ENCODE data around the gene PHAF1.

DNA sequence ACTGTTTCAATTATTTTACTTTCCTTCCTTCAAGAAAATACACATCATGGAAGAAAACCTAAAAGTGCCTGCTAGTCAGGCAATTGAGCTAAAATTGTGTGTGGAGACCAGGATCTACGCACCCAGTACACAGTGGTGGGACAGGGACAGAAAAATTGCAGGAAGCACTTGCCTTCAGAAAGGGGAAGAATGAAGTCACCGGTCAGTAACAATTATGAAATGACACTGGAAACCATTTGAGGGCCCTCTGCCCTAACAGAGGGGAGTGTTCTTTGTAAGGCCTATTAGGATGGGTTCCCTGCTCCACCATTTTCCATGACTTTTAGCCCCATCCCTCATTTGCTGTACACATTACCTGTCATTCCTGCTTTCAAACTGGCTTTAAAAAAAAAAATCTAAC lies 4.5 kb upstream of the PHAF1 start:
- TF ChIP-seq, protein P1, sequence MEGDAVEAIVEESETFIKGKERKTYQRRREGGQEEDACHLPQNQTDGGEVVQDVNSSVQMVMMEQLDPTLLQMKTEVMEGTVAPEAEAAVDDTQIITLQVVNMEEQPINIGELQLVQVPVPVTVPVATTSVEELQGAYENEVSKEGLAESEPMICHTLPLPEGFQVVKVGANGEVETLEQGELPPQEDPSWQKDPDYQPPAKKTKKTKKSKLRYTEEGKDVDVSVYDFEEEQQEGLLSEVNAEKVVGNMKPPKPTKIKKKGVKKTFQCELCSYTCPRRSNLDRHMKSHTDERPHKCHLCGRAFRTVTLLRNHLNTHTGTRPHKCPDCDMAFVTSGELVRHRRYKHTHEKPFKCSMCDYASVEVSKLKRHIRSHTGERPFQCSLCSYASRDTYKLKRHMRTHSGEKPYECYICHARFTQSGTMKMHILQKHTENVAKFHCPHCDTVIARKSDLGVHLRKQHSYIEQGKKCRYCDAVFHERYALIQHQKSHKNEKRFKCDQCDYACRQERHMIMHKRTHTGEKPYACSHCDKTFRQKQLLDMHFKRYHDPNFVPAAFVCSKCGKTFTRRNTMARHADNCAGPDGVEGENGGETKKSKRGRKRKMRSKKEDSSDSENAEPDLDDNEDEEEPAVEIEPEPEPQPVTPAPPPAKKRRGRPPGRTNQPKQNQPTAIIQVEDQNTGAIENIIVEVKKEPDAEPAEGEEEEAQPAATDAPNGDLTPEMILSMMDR (conservative IDR thresholded peaks at IDR 0.05 in 1 of 2, IDR thresholded peaks at IDR 0.05 in 1 of 2; ENCODE audit: extremely low read depth in 1 of 2, insufficient read depth in 1 of 2, low read depth in 1 of 2, low read length in 2 of 2) = no peak
- TF ChIP-seq EZH2 (IDR thresholded peaks at IDR 0.05; ENCODE audit: borderline replicate concordance, low read length) = no peak
